ENCODE measurements around the gene PRKD1. TPM values are rescaled to one million over a fixed set of nuclear protein-coding genes. Genes with fewer than 3 reads are reported as not detected.

Gene PRKD1
- total RNA-seq, 4 donors from 2014 or later, result 3.5 to 6.4 (median 4.4) TPM

GRCh38 chr14:29822430-29822709, 105.3 kb downstream of the PRKD1 start:
- no peaks in the 10 kb centered on the region for H3K36me3 ChIP-seq
- peaks cover 0 to 6% (median 0%) of the 10 kb centered on the region in 4 donors for H3K4me1 ChIP-seq
- no peaks in the 10 kb centered on the region for H3K27me3 ChIP-seq
- DNase-seq, result no peak
- in situ Hi-C loops (cut with MboI; ENCODE audit: low pct_ligation_motif_present in 1 of 4, low pct_unique_long_range_greater_than_20kb in 1 of 4, low sequenced_read_pairs in 3 of 4) (no loop called here), intact Hi-C loops (cut with DNase I; ENCODE audit: low total_unique reads) (no loop called here)
- no peak overlapping the region for H3K4me3 ChIP-seq
- no peak for TF ChIP-seq POLR2AphosphoS5 (IDR thresholded peaks at IDR 0.05)
- no peak for TF ChIP-seq POLR2A (IDR thresholded peaks at IDR 0.05)
- no peak for TF ChIP-seq EP300 (IDR thresholded peaks at IDR 0.05; ENCODE audit: low read depth)
- no peak for TF ChIP-seq CTCF (IDR thresholded peaks at IDR 0.05)
- no peaks in the 10 kb centered on the region for H3K9me3 ChIP-seq
- no peak overlapping the region for H3K27ac ChIP-seq

- H3K27me3 ChIP-seq, result no peaks in the 10 kb centered on the region
- no peaks in the 10 kb centered on the region for H3K36me3 ChIP-seq
- H3K9me3 ChIP-seq, result no peaks in the 10 kb centered on the region
- TF ChIP-seq POLR2A (IDR thresholded peaks at IDR 0.05) (no peak), POLR2AphosphoS5 (IDR thresholded peaks at IDR 0.05) (no peak), EP300 (IDR thresholded peaks at IDR 0.05; ENCODE audit: low read depth) (no peak), CTCF (IDR thresholded peaks at IDR 0.05) (no peak)
- in situ Hi-C loops (cut with MboI; ENCODE audit: low pct_ligation_motif_present in 1 of 4, low pct_unique_long_range_greater_than_20kb in 1 of 4, low sequenced_read_pairs in 3 of 4), result no loop called here
- no peak for DNase-seq
- H3K4me1 ChIP-seq, result peaks cover 0 to 6% (median 0%) of the 10 kb centered on the region in 4 donors
- H3K27ac ChIP-seq, result no peak overlapping the region
- WGBS, 2 donors (ENCODE audit: low coverage in 1 of 2), result 64 to 66% methylated on average over 5 of the region's 5 CpGs
- intact Hi-C loops (cut with DNase I; ENCODE audit: low total_unique reads), result no loop called here
- H3K4me3 ChIP-seq, result no peak overlapping the region
Measured at GRCh38 chr14:29821661-29822429, 105.8 kb downstream of the PRKD1 start.

GRCh38 chr14:29821242-29821641, 106.4 kb downstream of the PRKD1 start:
- H3K9me3 ChIP-seq, result no peaks in the 10 kb centered on the region
- no peak overlapping the region for H3K4me3 ChIP-seq
- in situ Hi-C loops (cut with MboI; ENCODE audit: low pct_ligation_motif_present in 1 of 4, low pct_unique_long_range_greater_than_20kb in 1 of 4, low sequenced_read_pairs in 3 of 4) (no loop called here), intact Hi-C loops (cut with DNase I; ENCODE audit: low total_unique reads) (no loop called here)
- TF ChIP-seq CTCF (IDR thresholded peaks at IDR 0.05), result no peak
- TF ChIP-seq EP300 (IDR thresholded peaks at IDR 0.05; ENCODE audit: low read depth), result no peak
- TF ChIP-seq POLR2A (IDR thresholded peaks at IDR 0.05), result no peak
- TF ChIP-seq POLR2AphosphoS5 (IDR thresholded peaks at IDR 0.05), result no peak
- H3K36me3 ChIP-seq, result no peaks in the 10 kb centered on the region
- 56 to 73% methylated on average over 2 of the region's 2 CpGs for WGBS, 2 donors (ENCODE audit: low coverage in 1 of 2)
- H3K4me1 ChIP-seq, result peaks cover 0 to 6% (median 0%) of the 10 kb centered on the region in 4 donors
- no peak for DNase-seq
- H3K27ac ChIP-seq, result no peak overlapping the region
- H3K27me3 ChIP-seq, result no peaks in the 10 kb centered on the region

- Histone ChIP-seq H3K4me1 (peaks cover 0 to 6% (median 0%) of the 10 kb centered on the region in 4 donors), H3K27me3 (no peaks in the 10 kb centered on the region), H3K4me3 (no peak overlapping the region), H3K36me3 (no peaks in the 10 kb centered on the region), H3K9me3 (no peaks in the 10 kb centered on the region), H3K27ac (no peak overlapping the region)
- WGBS, 2 donors (ENCODE audit: low coverage in 1 of 2), result 57 to 67% methylated on average over 1 of the region's 1 CpG
- no peak for DNase-seq
- intact Hi-C loops (cut with DNase I; ENCODE audit: low total_unique reads) (no loop called here), in situ Hi-C loops (cut with MboI; ENCODE audit: low pct_ligation_motif_present in 1 of 4, low pct_unique_long_range_greater_than_20kb in 1 of 4, low sequenced_read_pairs in 3 of 4) (no loop called here)
- no peak for TF ChIP-seq CTCF (IDR thresholded peaks at IDR 0.05)
- TF ChIP-seq POLR2AphosphoS5 (IDR thresholded peaks at IDR 0.05), result no peak
- no peak for TF ChIP-seq EP300 (IDR thresholded peaks at IDR 0.05; ENCODE audit: low read depth)
- TF ChIP-seq POLR2A (IDR thresholded peaks at IDR 0.05), result no peak
Measured at GRCh38 chr14:29820785-29821184, 106.9 kb downstream of the PRKD1 start.
